ENCODE data around the gene ACOD1. TPM values are rescaled to one million over a fixed set of nuclear protein-coding genes. Genes with fewer than 3 reads are reported as not detected.

ACOD1 gene
- total RNA-seq, 1 donor from 2014 or later = not detected

GRCh38 chr13:76929320-76929719 is 19.0 kb upstream of the ACOD1 start:
- Histone ChIP-seq H3K4me1 (no peaks in the 10 kb centered on the region), H3K27me3 (no peaks in the 10 kb centered on the region), H3K4me3 (no peak overlapping the region), H3K36me3 (no peaks in the 10 kb centered on the region), H3K9me3 (no peaks in the 10 kb centered on the region), H3K27ac (no peak overlapping the region)
- DNase-seq (no peak), ATAC-seq (no peak)
- intact Hi-C loops (cut with DNase I) = no loop called here
- no peak for TF ChIP-seq CTCF (IDR thresholded peaks at IDR 0.05)

GRCh38 chr13:76929851-76930374 is 18.4 kb upstream of the ACOD1 start:
- intact Hi-C loops (cut with DNase I) = no loop called here
- H3K27me3 ChIP-seq = no peaks in the 10 kb centered on the region
- no peak overlapping the region for H3K27ac ChIP-seq
- DNase-seq (no peak), ATAC-seq (no peak)
- H3K9me3 ChIP-seq = no peaks in the 10 kb centered on the region
- no peaks in the 10 kb centered on the region for H3K36me3 ChIP-seq
- no peak for TF ChIP-seq CTCF (IDR thresholded peaks at IDR 0.05)
- no peak overlapping the region for H3K4me3 ChIP-seq
- H3K4me1 ChIP-seq = no peaks in the 10 kb centered on the region

GRCh38 chr13:76932076-76932475 is 16.2 kb upstream of the ACOD1 start:
- no peaks in the 10 kb centered on the region for H3K9me3 ChIP-seq
- intact Hi-C loops (cut with DNase I) = no loop called here
- no peaks in the 10 kb centered on the region for H3K36me3 ChIP-seq
- H3K27ac ChIP-seq = no peak overlapping the region
- no peaks in the 10 kb centered on the region for H3K27me3 ChIP-seq
- H3K4me3 ChIP-seq = no peak overlapping the region
- no peak for TF ChIP-seq CTCF (IDR thresholded peaks at IDR 0.05)
- no peaks in the 10 kb centered on the region for H3K4me1 ChIP-seq
- DNase-seq (no peak), ATAC-seq (no peak)

- no peaks in the 10 kb centered on the region for H3K4me1 ChIP-seq
- no peaks in the 10 kb centered on the region for H3K36me3 ChIP-seq
- no peaks in the 10 kb centered on the region for H3K9me3 ChIP-seq
- no peaks in the 10 kb centered on the region for H3K27me3 ChIP-seq
- no peak for DNase-seq
- H3K4me3 ChIP-seq = no peak overlapping the region
- intact Hi-C loops (cut with DNase I) = no loop called here
- TF ChIP-seq CTCF (IDR thresholded peaks at IDR 0.05) = no peak
- ATAC-seq = no peak
- no peak overlapping the region for H3K27ac ChIP-seq
Measured at GRCh38 chr13:76934671-76935070, 13.6 kb upstream of the ACOD1 start.

- no peaks in the 10 kb centered on the region for H3K9me3 ChIP-seq
- no peak overlapping the region for H3K4me3 ChIP-seq
- ATAC-seq (no peak), DNase-seq (no peak)
- no peaks in the 10 kb centered on the region for H3K27me3 ChIP-seq
- no peaks in the 10 kb centered on the region for H3K36me3 ChIP-seq
- intact Hi-C loops (cut with DNase I) = no loop called here
- TF ChIP-seq CTCF (IDR thresholded peaks at IDR 0.05) = no peak
- H3K4me1 ChIP-seq = no peaks in the 10 kb centered on the region
- H3K27ac ChIP-seq = no peak overlapping the region
Measured at GRCh38 chr13:76936763-76937162, 11.5 kb upstream of the ACOD1 start.

- no peak overlapping the region for H3K4me3 ChIP-seq
- H3K27me3 ChIP-seq = no peaks in the 10 kb centered on the region
- H3K4me1 ChIP-seq = no peaks in the 10 kb centered on the region
- ATAC-seq (peak; percentile 72), DNase-seq (no peak)
- intact Hi-C loops (cut with DNase I) = no loop called here
- H3K27ac ChIP-seq = no peak overlapping the region
- H3K36me3 ChIP-seq = no peaks in the 10 kb centered on the region
- no peak for TF ChIP-seq CTCF (IDR thresholded peaks at IDR 0.05)
- H3K9me3 ChIP-seq = no peaks in the 10 kb centered on the region
Measured at GRCh38 chr13:76937281-76937820, 11.0 kb upstream of the ACOD1 start.

All from upper lobe of right lung (tissue), 1 donor.